Mucosa of gallbladder (tissue), 1 donor: ENCODE measurements around the gene ZBTB8A. TPM values are rescaled to one million over a fixed set of nuclear protein-coding genes. Genes with fewer than 3 reads are reported as not detected.

Experiments
- DNase-seq: peaks from one replicate; pipeline ENCODE4 v3.0.0-alpha.2; 2020; ENCODE audit warnings: low spot score
- total RNA-seq: library from RNA; stranded (reverse); gene quantifications from one replicate; pipeline ENCODE4 v1.2.1, GENCODE V29; 2021
- donor health status: DM: no; HTN: no; CAD: no.

Gene ZBTB8A
- total RNA-seq, 1 donor from 2014 or later: 7.3 TPM

- no peak for DNase-seq
These were observed 113.2 kb downstream of the ZBTB8A start for GRCh38 chr1:32652244-32652962.

Other genes with a start within 250 kb of the ZBTB8A start
- gene HDAC1, start 247.3 kb upstream of the ZBTB8A start, total RNA-seq: 166 TPM
- 303 TPM for gene MARCKSL1, start 203.2 kb upstream of the ZBTB8A start, total RNA-seq
- gene FAM229A, start 176.9 kb upstream of the ZBTB8A start, total RNA-seq: 11.1 TPM
- 3.3 TPM for gene TSSK3, start 176.9 kb upstream of the ZBTB8A start, total RNA-seq
- 101 TPM for gene BSDC1, start 145.0 kb upstream of the ZBTB8A start, total RNA-seq
- 0.03 TPM for gene ZBTB8B, start 74.4 kb upstream of the ZBTB8A start, total RNA-seq
- 29.9 TPM for gene ZBTB8OS, start 111.1 kb downstream of the ZBTB8A start, total RNA-seq
- gene RBBP4, start 111.8 kb downstream of the ZBTB8A start, total RNA-seq: 174 TPM
- gene SYNC, start 163.3 kb downstream of the ZBTB8A start, total RNA-seq: 17.4 TPM